RKO (cell line): ENCODE data around the gene CPD.
"Not testable (repeated sequence)": the region's sequence is repeated elsewhere in the genome, so short reads cannot be mapped to it uniquely, and the experiment has no call there.

Experiments
- DNase-seq: peaks from one replicate; pipeline ENCODE4 v3.0.0-alpha.2; 2016; ENCODE audit warnings: low spot score

CPD gene

GRCh38 chr17:30378825-30379302 lies at the start of gene CPD:
Gene CPD (plus strand): TSS chr17:30378927. CDS start chr17:30378981, 54 bp downstream.
- peak; percentile 92 for DNase-seq

GRCh38 chr17:30332057-30332542 lies 46.6 kb upstream of the CPD start:
- DNase-seq = peak; percentile 63

GRCh38 chr17:30333503-30334360 lies 45.0 kb upstream of the CPD start, which contains the start of gene TMIGD1:
Gene TMIGD1 (minus strand): TSS chr17:30334057. CDS start chr17:30332133, 1,924 bp downstream.
- no peak for DNase-seq

- no peak for DNase-seq
Measured at GRCh38 chr17:30334421-30334820, 44.3 kb upstream of the CPD start.

GRCh38 chr17:30336369-30337171 lies 42.2 kb upstream of the CPD start:
- DNase-seq = peak; percentile 82

- no peak for DNase-seq
Measured at GRCh38 chr17:30337393-30337999, 41.2 kb upstream of the CPD start.

GRCh38 chr17:30339086-30339485 lies 39.6 kb upstream of the CPD start:
- DNase-seq = no peak

GRCh38 chr17:30340801-30341356 lies 37.8 kb upstream of the CPD start:
- DNase-seq = no peak

GRCh38 chr17:30341703-30342249 lies 37.0 kb upstream of the CPD start:
- no peak for DNase-seq

- not testable (repeated sequence) for DNase-seq
Measured at GRCh38 chr17:30343244-30343643, 35.5 kb upstream of the CPD start.

- DNase-seq = no peak
Measured at GRCh38 chr17:30343796-30344195, 34.9 kb upstream of the CPD start.

- DNase-seq = no peak
Measured at GRCh38 chr17:30344283-30345088, 34.2 kb upstream of the CPD start.

GRCh38 chr17:30345089-30345433 lies 33.7 kb upstream of the CPD start:
- DNase-seq = no peak

GRCh38 chr17:30345527-30346075 lies 33.1 kb upstream of the CPD start:
- DNase-seq = peak; percentile 25

- DNase-seq = no peak
Measured at GRCh38 chr17:30346221-30346795, 32.4 kb upstream of the CPD start.

- no peak for DNase-seq
Measured at GRCh38 chr17:30347488-30347887, 31.2 kb upstream of the CPD start.

- DNase-seq = no peak
Measured at GRCh38 chr17:30349252-30349651, 29.5 kb upstream of the CPD start.

GRCh38 chr17:30351263-30351662 lies 27.5 kb upstream of the CPD start:
- DNase-seq = not testable (repeated sequence)

GRCh38 chr17:30351735-30352134 lies 27.0 kb upstream of the CPD start:
- no peak for DNase-seq

- no peak for DNase-seq
Measured at GRCh38 chr17:30352240-30352814, 26.4 kb upstream of the CPD start.
